Stimulated activated CD4-positive, alpha-beta T cell treated with anti-CD3 and anti-CD28 coated beads, Interleukin-4, amount 100 ng/mL, for 48 hours (primary cell): ENCODE data around the gene VPS8.

Experiments
- DNase-seq, 2 donors: peaks; one replicate each; pipeline ENCODE4 v3.0.0-alpha.2; 2020; ENCODE audit warnings: low read depth in 2 of 2

VPS8 gene

GRCh38 chr3:185089343-185089742, 277.4 kb downstream of the VPS8 start:
- DNase-seq = no peak

- DNase-seq = no peak
Measured at GRCh38 chr3:185089751-185090150, 277.8 kb downstream of the VPS8 start.

GRCh38 chr3:185090811-185091210, 278.8 kb downstream of the VPS8 start:
- no peak for DNase-seq

- DNase-seq = no peak
Measured at GRCh38 chr3:185093116-185093515, 281.1 kb downstream of the VPS8 start.

GRCh38 chr3:185094697-185095096, 282.7 kb downstream of the VPS8 start:
- DNase-seq = no peak
